Activated T-cell treated with anti-CD3 and anti-CD28 coated beads, Interleukin-2, amount 50 U/mL, for 4 hours (primary cell): ENCODE measurements around the gene KPNB1. TPM values are rescaled to one million over a fixed set of nuclear protein-coding genes. Genes with fewer than 3 reads are reported as not detected.

Experiments
- ATAC-seq, 2 donors: fragments of 200-7000 bp; cut with Tn5 transposase; one replicate each; pipeline ENCODE4 v1.10.0; 2021
- DNase-seq: peaks from one replicate; pipeline ENCODE4 v3.0.0-alpha.2; 2020
- H3K27me3 Mint-ChIP-seq: one replicate; pipeline ENCODE4 v1.8.0; 2021; ENCODE audit warnings: low read depth, mixed read lengths
- H3K36me3 Mint-ChIP-seq: one replicate; pipeline ENCODE4 v1.8.0; 2022; ENCODE audit warnings: mixed read lengths; ENCODE audit not compliant: insufficient read depth
- H3K4me1 Mint-ChIP-seq: one replicate; pipeline ENCODE4 v1.8.0; 2021; ENCODE audit warnings: low read depth, mixed read lengths
- H3K4me3 Mint-ChIP-seq: one replicate; pipeline ENCODE4 v1.8.0; 2021; ENCODE audit warnings: mild to moderate bottlenecking, moderate library complexity, mixed read lengths
- H3K9me3 Mint-ChIP-seq: one replicate; pipeline ENCODE4 v1.8.0; 2021; ENCODE audit warnings: mixed read lengths
- total RNA-seq, 3 donors: library from RNA; stranded (reverse); gene quantifications; one replicate each; pipeline ENCODE4 v1.2.1, GENCODE V29; 2021

Gene KPNB1
- total RNA-seq: 100 to 1,000 TPM; 916 to 992 (median 944) TPM

DNA sequence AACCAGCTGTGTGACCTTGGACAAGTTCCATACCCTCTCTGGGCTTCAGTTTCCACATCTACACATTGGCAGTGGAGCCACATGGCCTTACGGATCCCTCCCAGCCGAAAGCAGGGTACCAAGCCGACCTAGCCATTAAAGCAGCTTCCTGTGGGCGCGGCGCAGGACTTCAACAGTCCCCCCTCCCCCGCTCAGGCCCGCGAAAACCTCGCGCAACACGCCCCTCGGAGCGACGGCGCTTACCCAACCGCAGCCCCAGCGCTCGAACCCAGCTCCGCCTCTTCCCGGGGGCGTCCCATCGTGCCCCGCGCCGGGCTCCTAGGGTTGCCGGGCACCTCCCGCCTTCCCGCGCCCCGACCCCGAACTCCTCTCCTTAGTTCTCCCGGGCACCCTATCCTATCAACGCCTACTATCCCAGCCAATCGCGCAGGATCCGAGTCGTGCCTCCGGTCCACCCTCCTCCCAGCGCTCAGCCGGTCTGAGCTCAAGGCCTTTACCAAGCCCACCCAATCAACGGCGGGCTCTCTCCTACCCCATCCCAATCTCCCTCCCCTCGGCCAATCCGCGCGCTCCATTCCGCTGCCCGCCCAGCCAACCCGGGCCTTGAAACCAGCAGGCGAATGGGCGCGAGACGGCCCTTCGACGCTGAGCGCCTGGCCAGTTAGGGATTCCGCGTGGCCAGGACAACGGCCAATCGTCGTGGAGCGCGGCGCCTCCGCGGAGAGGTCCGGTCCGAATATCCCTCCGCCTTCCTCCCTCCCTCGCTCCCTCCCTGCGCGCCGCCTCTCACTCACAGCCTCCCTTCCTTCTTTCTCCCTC is at the start of gene KPNB1:
Gene KPNB1, plus strand, starts transcription at position 767 of the 819 bp plus-strand sequence. CDS start 326 bp downstream, outside the sequence.
- Mint-ChIP-seq H3K36me3 (peaks cover 31% of the 10 kb centered on the region), H3K27me3 (no peaks in the 10 kb centered on the region), H3K4me1 (peaks cover 50% of the 10 kb centered on the region), H3K9me3 (no peaks in the 10 kb centered on the region), H3K4me3 (peak within 1 kb of the TSS; percentile 100)
- ATAC-seq: peak; percentile 80 to 83
- DNase-seq: peak; percentile 93

DNA sequence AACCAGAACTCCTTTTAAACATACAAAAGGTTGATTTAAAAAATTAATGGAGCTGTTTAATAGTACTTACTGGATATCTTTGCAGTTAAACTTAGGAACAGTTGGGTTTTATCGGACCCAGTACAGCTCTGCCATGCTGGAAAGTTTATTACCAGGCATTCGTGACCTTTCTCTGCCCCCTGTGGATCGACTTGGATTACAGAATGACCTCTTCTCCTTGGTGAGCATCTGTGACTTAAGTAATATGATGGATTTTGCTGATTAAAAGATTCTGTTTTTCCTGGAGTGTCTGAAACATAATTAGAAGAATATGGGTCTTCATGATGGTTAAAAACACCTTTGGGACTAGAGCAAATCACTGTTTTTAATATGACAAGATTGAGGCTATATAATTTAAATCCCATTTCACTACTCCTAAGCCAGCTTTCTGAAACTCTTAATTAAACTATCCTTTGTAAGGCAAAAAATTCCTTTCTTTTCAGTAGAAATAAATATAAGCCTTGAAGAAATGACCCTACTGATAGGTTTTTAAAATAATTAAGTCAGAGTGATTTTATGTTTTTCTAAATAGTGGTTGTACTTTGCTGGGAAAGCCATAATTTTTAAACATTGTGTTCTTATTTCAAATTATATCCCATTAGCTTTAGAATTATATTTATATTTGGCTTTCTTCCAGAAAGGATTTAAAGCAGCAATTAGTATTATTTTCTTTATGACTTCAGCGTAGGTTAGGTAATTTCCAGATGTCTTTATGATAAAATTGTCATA is 45.7 kb upstream of the KPNB1 start:
- Mint-ChIP-seq H3K4me3 (no peak overlapping the region), H3K36me3 (peaks cover 35% of the 10 kb centered on the region), H3K27me3 (no peaks in the 10 kb centered on the region), H3K9me3 (no peaks in the 10 kb centered on the region), H3K4me1 (peaks cover 2% of the 10 kb centered on the region)
- no peak for ATAC-seq
- no peak for DNase-seq

DNA sequence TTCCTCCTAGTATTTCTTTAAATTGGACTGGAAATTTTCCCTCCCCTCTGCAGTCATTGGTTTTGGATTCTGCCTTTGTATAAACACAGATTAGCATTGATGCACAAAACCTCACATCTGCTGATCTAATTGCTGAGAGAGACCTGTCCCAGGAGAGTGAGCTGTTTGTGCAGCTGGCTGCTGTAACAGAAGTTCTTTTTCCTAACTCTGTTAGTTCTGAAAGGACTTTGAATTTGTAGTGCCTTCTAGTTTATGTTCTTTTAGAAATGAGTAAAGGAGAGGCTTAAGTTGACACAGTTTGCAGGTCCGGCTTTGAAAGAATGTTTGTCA is 45.2 kb upstream of the KPNB1 start:
- Mint-ChIP-seq H3K9me3 (no peaks in the 10 kb centered on the region), H3K27me3 (no peaks in the 10 kb centered on the region), H3K36me3 (peaks cover 35% of the 10 kb centered on the region), H3K4me1 (peaks cover 2% of the 10 kb centered on the region), H3K4me3 (no peak overlapping the region)
- DNase-seq: no peak
- no peak for ATAC-seq

DNA sequence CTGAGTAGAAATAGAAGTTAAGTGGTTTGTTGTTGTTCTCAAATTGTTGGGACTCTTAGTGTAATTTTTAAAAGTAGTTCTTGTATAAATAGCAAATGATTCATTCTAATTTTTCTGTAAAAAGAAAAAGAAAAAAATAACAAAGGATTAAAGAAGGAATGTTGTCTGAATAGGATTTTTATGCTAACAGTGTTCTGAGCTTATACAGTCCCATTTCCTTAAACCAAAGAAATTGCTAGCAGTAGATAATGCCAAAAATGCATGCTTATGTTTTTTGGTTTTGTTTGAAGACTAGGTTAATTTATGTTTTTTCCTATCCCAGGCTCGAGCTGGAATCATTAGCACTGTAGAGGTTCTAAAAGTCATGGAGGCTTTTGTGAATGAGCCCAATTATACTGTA is 44.7 kb upstream of the KPNB1 start:
- H3K36me3 Mint-ChIP-seq: peaks cover 38% of the 10 kb centered on the region
- H3K9me3 Mint-ChIP-seq: no peaks in the 10 kb centered on the region
- no peaks in the 10 kb centered on the region for H3K27me3 Mint-ChIP-seq
- DNase-seq: no peak
- no peak overlapping the region for H3K4me3 Mint-ChIP-seq
- no peak for ATAC-seq
- H3K4me1 Mint-ChIP-seq: peaks cover 2% of the 10 kb centered on the region

DNA sequence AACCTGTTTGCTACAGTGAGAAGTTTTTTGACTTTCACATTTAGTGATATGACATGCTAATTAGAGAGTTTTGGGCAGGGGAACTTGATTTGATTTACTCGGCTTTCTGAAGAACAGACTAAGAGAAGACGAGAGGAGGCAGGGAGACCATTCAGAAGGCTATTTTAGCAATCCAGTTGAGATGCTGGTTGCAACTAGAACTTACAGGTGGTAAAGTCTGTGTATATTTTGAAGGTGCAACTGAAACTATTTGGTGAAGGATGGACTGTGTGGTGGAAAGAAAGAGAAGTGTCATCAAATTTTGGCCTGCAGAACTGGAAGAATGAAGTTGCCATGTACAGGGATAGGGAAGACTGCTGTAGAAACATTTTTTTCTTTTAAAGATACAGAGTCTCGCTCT is 42.2 kb upstream of the KPNB1 start:
- DNase-seq (no peak), ATAC-seq (no peak)
- no peaks in the 10 kb centered on the region for H3K9me3 Mint-ChIP-seq
- peaks cover 2% of the 10 kb centered on the region for H3K4me1 Mint-ChIP-seq
- H3K27me3 Mint-ChIP-seq: no peaks in the 10 kb centered on the region
- no peak overlapping the region for H3K4me3 Mint-ChIP-seq
- peaks cover 29% of the 10 kb centered on the region for H3K36me3 Mint-ChIP-seq

DNA sequence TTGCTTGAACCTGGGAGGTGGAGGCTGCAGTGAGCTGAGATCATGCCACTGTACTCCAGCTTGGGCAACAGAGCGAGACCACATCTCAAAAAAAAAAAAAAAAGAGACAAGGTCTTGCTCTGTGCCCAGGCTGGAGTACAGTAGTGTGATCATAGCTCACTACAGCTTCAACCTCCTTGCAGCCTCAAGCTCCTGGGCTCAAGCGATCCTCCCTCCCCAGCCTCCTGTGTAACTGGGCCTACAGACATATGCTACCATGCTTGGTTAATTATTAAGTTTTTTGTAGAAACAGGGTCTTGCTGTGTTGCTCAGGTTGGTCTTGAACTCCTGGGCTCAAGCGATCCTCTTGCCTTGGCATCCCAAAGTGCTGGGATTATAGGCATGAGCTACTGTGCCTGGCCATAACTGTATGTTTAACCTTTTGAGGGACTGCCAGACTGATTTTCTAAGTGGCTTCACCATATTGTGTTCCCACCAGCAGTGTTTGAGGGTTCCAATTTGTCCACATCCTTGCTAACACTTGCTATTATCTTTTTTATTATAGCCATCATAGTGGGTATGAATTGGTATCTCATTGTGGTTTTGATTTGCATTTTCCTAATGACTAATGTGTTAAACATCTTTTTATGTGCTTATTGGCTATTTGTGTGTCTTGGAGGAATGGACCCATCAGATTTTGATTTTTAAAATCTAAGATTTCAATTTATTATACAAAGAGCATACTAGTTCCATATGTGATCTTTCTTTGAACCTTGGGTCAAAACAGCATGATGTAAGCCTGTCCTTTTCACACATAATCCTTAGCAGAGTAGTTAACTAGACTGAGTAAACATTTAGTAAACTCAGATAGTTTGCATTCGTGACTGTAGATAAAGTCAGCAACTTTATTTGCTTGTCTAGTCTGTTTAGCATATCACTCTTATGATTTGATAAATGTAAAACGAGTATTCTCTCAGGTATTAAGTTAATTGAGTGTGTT is 38.1 kb upstream of the KPNB1 start:
- no peak for ATAC-seq
- H3K4me1 Mint-ChIP-seq: peaks cover 4% of the 10 kb centered on the region
- peaks cover 25% of the 10 kb centered on the region for H3K36me3 Mint-ChIP-seq
- no peaks in the 10 kb centered on the region for H3K27me3 Mint-ChIP-seq
- DNase-seq: no peak
- no peaks in the 10 kb centered on the region for H3K9me3 Mint-ChIP-seq
- H3K4me3 Mint-ChIP-seq: no peak overlapping the region

DNA sequence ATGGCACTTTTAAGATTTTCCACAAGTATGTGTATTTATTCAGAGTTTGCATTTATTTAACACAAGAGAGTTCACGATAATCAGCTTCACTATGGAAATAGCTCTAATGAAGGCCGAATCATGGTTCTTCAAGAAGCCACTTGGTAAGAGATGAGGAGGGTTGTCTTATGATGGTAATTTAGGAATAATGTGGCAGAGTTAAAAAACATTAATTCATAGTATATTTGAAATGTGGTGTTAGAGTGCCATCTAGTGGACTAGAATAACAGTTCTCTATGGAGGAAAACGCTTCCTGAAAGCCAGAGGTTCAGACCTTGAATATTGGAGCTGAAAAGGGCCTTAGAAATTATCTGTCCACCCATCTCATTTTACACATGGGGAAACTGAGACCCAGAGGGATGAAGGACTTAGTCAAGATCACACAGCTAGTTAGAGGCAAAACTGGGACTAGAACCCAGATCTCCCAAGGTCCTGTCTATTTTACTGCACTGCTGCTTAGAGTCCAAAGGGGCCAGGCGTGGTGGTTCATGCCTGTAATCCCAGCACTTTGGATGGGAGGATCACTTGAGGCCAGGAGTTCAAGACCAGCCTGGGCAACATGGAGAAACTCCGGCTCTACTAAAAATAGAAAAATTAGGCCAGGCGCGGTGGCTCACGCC is 33.8 kb upstream of the KPNB1 start:
- Mint-ChIP-seq H3K4me1 (peaks cover 10% of the 10 kb centered on the region), H3K27me3 (no peaks in the 10 kb centered on the region), H3K4me3 (no peak overlapping the region), H3K36me3 (peaks cover 17% of the 10 kb centered on the region), H3K9me3 (no peaks in the 10 kb centered on the region)
- peak; percentile 20 to 51 for ATAC-seq
- no peak for DNase-seq

DNA sequence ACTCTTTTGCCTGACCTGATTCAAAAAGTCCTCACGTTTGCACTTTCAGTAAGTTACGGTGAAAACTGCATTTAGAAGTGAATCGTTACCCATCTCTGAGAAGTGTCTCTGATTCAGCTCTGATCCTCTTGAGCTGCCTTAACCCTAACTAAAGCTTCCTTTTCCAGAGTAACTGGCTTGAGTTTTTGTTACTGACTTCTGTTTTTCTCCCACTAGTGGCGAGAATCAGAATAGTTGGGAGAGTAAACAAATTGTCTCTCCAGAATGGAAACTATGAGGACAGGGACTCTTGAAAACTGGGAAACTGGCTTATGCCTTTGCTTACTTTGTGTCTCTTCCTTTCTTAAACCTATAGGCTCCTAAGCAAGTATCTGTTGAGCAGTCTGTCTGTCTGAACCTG is 31.3 kb upstream of the KPNB1 start:
- DNase-seq (no peak), ATAC-seq (no peak)
- H3K9me3 Mint-ChIP-seq: no peaks in the 10 kb centered on the region
- no peak overlapping the region for H3K4me3 Mint-ChIP-seq
- H3K27me3 Mint-ChIP-seq: no peaks in the 10 kb centered on the region
- peaks cover 20% of the 10 kb centered on the region for H3K36me3 Mint-ChIP-seq
- peaks cover 14% of the 10 kb centered on the region for H3K4me1 Mint-ChIP-seq

DNA sequence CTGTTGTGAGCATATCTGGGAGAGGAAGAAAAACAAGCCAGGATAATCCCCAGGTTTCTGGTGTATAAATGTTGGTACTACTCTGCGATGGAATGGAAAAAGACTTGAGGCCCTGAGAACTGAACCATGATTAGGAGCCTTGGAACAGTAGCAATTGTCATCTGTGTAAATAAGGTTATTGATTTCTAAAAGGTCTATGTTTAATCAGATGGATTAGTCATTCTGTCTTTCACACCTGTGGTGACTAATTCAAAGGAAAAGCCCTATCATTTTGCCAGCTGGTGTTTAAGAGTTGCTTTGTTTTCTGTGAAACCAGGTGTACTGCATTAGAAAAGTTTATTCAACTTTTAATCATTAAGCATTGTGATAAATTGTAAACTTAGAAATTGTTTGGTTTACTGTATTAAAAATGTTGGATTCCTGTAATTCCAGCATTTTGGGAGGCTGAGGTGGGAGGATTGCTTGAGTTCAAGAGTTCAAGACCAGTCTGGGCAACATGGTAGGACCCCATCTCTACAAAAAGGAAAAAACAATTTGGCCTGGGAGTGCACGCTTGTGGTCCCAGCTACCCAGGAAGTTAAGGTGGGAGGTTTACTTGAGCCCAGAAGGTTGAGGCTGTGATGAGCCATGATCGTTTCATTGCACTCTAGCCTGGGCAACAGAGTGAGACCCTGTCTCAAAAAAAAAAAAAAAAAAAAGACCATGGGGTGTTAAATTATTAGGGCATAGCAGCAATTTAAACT is 29.0 kb upstream of the KPNB1 start:
- no peaks in the 10 kb centered on the region for H3K9me3 Mint-ChIP-seq
- no peak overlapping the region for H3K4me3 Mint-ChIP-seq
- no peak for DNase-seq
- peaks cover 30% of the 10 kb centered on the region for H3K36me3 Mint-ChIP-seq
- no peaks in the 10 kb centered on the region for H3K27me3 Mint-ChIP-seq
- ATAC-seq: peak; percentile 83 to 89
- peaks cover 14% of the 10 kb centered on the region for H3K4me1 Mint-ChIP-seq

DNA sequence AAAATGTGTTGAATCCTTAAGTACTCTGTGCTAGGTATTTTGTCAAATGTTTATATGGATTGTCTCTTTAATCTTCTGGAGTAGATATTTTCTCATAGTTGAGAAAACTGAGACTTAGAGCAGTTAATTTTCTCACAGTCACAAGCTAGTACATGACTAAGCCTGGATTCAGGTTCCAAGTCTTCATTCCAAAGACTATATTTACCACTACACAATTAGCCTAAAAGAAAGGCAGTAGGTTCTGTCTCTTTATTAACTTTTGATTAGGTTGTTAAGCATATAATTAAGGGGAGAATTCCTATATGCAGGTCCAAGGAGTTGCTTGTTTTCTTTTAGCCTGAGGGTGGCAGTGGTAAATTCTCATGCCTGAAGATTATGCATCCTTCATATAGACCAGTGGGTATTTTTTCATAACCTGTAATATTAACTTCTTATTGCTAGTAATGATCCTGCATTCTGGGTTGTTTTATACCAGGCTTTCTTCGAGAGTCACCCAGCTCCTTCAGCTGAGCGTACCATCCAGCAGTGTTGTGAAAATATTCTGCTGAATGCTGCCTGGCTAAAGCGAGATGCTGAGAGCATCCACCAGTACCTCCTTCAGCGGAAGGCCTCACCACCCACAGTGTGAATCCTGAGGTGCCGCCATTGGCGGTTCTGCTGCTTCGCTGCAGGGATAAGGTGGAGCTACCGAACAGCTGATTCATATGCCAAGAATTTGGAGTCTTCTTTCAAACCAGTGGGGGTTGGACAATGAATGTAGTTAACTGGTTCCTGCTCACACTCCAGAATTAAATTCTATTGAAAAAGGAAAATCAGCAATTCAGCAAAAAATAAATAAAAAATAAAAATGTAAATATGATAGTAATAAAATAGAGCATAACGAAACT is 28.2 kb upstream of the KPNB1 start:
- Mint-ChIP-seq H3K4me3 (no peak overlapping the region), H3K9me3 (no peaks in the 10 kb centered on the region), H3K27me3 (no peaks in the 10 kb centered on the region), H3K36me3 (peaks cover 28% of the 10 kb centered on the region), H3K4me1 (peaks cover 13% of the 10 kb centered on the region)
- no peak for ATAC-seq
- DNase-seq: no peak

DNA sequence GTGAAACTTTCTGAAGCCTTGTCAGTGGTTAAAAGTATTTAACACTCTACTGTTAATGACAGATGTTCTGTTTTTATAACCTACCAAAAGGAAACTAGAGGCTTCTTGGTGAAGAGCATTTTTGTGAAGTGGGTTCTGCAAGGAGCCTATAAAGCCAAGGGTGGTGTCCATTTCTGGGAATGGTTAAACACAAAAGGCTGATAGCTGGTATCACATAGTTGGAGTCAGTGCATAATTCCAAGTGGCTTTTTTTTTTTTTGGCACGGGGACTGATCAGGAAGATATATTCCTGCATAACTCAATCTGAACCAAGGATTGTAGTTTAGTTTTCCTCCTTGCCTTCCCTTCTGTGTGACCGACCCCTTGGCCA is 27.6 kb upstream of the KPNB1 start:
- peaks cover 13% of the 10 kb centered on the region for H3K4me1 Mint-ChIP-seq
- H3K27me3 Mint-ChIP-seq: no peaks in the 10 kb centered on the region
- H3K4me3 Mint-ChIP-seq: no peak overlapping the region
- ATAC-seq (no peak), DNase-seq (no peak)
- H3K36me3 Mint-ChIP-seq: peaks cover 28% of the 10 kb centered on the region
- H3K9me3 Mint-ChIP-seq: no peaks in the 10 kb centered on the region

DNA sequence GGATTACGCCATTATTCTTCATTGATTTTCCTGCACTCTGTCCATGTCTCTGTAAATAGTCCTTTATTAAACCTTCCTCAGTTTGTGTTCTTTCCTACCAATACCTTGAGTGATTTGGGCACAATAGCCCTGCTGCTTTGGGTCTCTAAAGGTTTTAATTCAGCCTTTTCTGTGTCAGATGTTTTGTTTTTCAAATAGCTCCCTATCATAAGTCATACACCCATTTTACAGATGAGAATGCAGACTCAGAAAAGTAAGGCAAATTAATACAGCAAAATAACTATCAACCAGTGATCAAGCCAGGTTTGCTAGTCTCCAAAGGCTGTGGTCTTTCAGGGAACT is 25.0 kb upstream of the KPNB1 start:
- DNase-seq: no peak
- Mint-ChIP-seq H3K36me3 (peaks cover 20% of the 10 kb centered on the region), H3K9me3 (no peaks in the 10 kb centered on the region), H3K4me1 (peaks cover 13% of the 10 kb centered on the region), H3K27me3 (no peaks in the 10 kb centered on the region), H3K4me3 (no peak overlapping the region)
- ATAC-seq: no peak
